ENCODE measurements around the gene PLCL2.

The PLCL2 gene

DNA sequence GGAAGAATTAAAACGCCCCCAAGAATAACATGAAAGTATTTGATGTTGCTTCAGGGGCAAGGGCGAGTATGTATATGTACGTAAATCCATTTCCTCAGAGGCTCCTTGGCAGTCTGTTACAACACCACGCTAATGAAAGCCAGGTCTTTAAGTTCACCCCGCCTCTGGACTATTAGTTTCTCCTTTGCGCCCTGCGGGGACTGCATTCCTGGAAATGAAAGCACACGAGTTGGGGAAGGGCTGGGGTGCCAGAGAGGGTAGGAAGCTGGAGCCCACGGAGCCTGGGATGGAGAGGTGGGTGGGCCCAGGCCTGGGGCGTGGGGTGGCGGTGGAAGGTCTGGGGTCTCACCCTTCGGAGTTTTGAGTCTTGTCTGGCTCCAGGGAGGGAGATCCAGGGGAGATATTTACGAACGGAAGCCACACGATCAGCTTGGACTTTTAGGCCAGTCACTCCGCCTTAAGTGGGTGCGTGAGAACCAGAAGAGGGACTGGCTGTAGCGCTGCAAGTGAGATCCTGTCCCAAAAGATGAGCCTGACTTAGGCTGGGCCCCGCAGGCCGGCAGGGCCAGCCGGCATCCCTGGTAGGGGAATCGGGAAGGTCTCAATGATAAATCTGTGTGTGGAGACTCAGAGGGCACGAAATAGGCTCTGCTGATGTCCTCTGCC is 1.6 kb upstream of the PLCL2 start:
- TF ChIP-seq CTCF (IDR thresholded peaks at IDR 0.05): no peak

DNA sequence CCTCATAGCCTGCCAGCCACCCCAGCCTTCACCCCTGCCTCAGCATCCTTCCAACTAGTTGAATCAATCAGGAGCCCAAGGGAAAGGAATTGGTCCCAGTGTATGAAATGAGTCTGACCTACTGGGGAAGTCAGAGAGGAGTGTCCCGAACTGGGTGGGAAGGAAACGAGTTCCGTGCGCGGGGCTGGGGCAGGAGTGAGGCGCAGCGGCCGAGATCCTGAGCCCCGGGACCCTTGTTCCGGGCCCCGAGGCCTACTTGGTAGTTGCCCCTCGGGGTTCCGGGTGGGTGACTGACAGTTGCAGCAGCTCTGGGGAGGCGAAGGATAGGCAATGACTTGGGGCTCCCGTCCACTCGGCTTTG is 1.1 kb upstream of the PLCL2 start:
- no peak for TF ChIP-seq CTCF (IDR thresholded peaks at IDR 0.05)

DNA sequence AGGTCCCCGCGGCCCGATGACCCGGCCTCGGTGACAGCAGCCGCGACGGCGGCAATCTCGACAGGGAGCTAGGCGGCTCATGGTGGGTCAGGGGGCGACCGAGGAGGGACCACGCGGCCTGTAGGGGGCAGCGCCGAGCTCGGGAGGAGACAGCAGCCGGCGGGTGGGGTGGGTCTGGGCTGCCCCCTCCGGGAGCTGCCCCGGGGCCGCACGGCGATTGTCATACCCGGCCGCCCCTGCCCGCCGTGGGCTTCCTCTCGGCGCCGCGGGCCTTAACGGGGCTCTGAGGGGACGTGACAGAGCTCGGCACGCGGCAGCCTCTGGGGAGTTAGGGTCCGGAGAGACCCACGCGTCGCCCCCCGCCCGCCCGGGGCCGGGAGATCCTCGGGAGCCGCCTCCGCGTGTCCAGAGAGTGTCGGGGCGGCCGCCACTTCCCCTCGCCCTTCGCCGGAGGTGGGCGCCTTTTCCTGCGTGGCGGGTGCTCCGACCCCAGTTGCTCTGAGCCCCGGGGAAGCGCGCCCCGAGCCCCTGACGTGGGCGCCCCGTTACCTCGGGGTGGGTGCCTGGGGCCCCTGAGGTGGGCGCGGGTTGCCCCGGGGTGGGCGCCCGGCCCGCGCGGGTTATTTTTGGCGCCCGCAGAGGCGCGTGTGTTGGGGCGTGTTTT is 539 bp upstream of the PLCL2 start:
- peak; percentile 36 for TF ChIP-seq CTCF (IDR thresholded peaks at IDR 0.05)

- no peak for TF ChIP-seq CTCF (IDR thresholded peaks at IDR 0.05)
Observed at GRCh38 chr3:16885593-16886302, 993 bp downstream of the PLCL2 start.

DNA sequence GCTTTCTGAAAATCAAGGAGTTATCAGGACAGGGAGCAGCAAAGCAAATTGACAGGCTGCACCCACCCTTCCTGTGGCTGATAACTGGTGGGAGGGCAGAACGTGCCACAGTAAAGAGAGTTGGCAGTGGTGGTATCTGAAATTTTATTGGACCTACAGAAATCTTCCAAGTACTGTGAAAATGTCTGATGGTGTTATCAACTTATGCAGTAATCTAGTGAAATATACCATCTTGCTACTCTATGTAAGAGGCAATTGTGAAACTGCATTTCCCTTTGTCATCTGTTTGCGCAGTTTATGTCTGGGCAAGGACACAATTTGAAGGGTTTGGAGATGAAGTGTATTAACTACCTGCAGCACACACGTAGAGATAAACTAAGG is 1.5 kb downstream of the PLCL2 start:
- no peak for TF ChIP-seq CTCF (IDR thresholded peaks at IDR 0.05)

- no peak for TF ChIP-seq CTCF (IDR thresholded peaks at IDR 0.05)
Observed at GRCh38 chr3:16887130-16887529, 2.4 kb downstream of the PLCL2 start.

- TF ChIP-seq CTCF (IDR thresholded peaks at IDR 0.05): no peak
Observed at GRCh38 chr3:16888356-16888755, 3.6 kb downstream of the PLCL2 start.
